Ovary (tissue), 9 donors: ENCODE results near the gene NUP160. TPM values are rescaled to one million over a fixed set of nuclear protein-coding genes. Genes with fewer than 3 reads are reported as not detected.
"Not testable (repeated sequence)": the region's sequence is repeated elsewhere in the genome, so short reads cannot be mapped to it uniquely, and the experiment has no call there.

Experiments used
- DNase-seq, 5 donors: peaks; one replicate each; pipeline ENCODE4 v3.0.0-alpha.2; 2019 to 2020
- H3K27ac ChIP-seq, 2 donors: fragments of 200-600 bp; one replicate each; pipeline versions ENCODE4 v1.5.1 to v1.8.0; 2019 to 2022
- H3K27me3 ChIP-seq: fragments of 200-600 bp; one replicate; pipeline ENCODE4 v1.8.0; 2022
- H3K36me3 ChIP-seq: fragments of 200-600 bp; sonication (generic); one replicate; pipeline ENCODE4 v1.5.1; 2019
- H3K4me1 ChIP-seq: one replicate; pipeline ENCODE4 v1.8.1; 2013; ENCODE audit warnings: mild to moderate bottlenecking, moderate library complexity; ENCODE audit not compliant: insufficient read depth
- H3K4me3 ChIP-seq: fragments of 200-600 bp; sonication (generic); one replicate; pipeline ENCODE4 v1.5.1; 2017
- H3K9me3 ChIP-seq, 2 donors: fragments of 200-600 bp in 1 of 2; sonication (generic) in 1 of 2; one replicate each; pipeline versions ENCODE4 v1.5.1 to v1.8.1; 2013 to 2019; ENCODE audit warnings: mild to moderate bottlenecking in 1 of 2, moderate library complexity in 1 of 2
- EP300 ChIP-seq: sonication (generic); formaldehyde crosslinking; IDR thresholded peaks from one replicate; pipeline ENCODE4 v1.6.1; 2017; ENCODE audit warnings: antibody characterized with exemption
- POLR2A ChIP-seq: fragments of 450-650 bp; IDR thresholded peaks from one replicate; pipeline ENCODE4 v1.6.1; 2017; ENCODE audit warnings: antibody characterized with exemption, mild to moderate bottlenecking, moderate library complexity
- WGBS, 3 donors: extraction: QIAGEN DNeasy Blood & Tissue Kit in 1 of 3; methylation state at CpG; one replicate each; pipeline versions ENCODE4 v1.1.5 to v1.1.7; 2013 to 2017; 5-methylcytosine and 5-hydroxymethylcytosine counted together
- intact Hi-C, 4 donors: fragments of 100-400 bp; cut with DNase I; formaldehyde crosslinking; loops; one replicate each; pipeline versions ENCODE4 v1.11.0 to v1.15.1; 2022 to 2023
- polyA plus RNA-seq, 2 donors: library from polyadenylated mRNA; stranded (reverse); fragments of 200-250 nt in 1 of 2; fragments of 350-450 nt in 1 of 2; fragmentation: Illumina TruSeq in 1 of 2; extraction: RNeasy Lipid Tissue Mini Kit (QIAGEN cat#74804) in 1 of 2; gene quantifications; one replicate each; pipeline ENCODE4 v1.2.3, GENCODE V29; 2013 to 2014
- total RNA-seq, 7 donors: library from RNA; depleted of rRNA in 2 of 7; stranded (reverse); fragments of >200 nt in 2 of 7; fragmentation: NEBNext Ultra II Directional in 3 of 7; extraction: Animal tissue kit (Norgen Biotek cat#: 25700) in 3 of 7; gene quantifications; one replicate each; pipeline versions ENCODE4 v1.1.0 to v1.2.4, GENCODE V29; 2016 to 2023
- TF ChIP-seq, protein P1 (sequence below), 3 donors: fragments of 450-650 bp in 2 of 3; fragments of 200-600 bp in 1 of 3; IDR thresholded peaks; one replicate each; pipeline versions ENCODE4 v1.5.1 to v1.8.0; 2016 to 2022; ENCODE audit warnings: antibody characterized with exemption in 3 of 3, mild to moderate bottlenecking in 1 of 3
- donor health status: DM: no; HTN: no; CAD: no; lungs with moderate emphysema.
- donor health status: DM: no; HTN: no; CAD: no.
- donor health status: Bipolar disorder and iron deficiency.
- donor health status: DM: yes; HTN: yes; CAD: no.
- donor health status: DM: no; HTN: no; CAD: no.
- donor health status: DM: yes; HTN: yes; CAD: no.

Gene NUP160
- total and polyA plus RNA-seq, 9 donors = 21.3 to 48.5 (median 31.6) TPM

DNA sequence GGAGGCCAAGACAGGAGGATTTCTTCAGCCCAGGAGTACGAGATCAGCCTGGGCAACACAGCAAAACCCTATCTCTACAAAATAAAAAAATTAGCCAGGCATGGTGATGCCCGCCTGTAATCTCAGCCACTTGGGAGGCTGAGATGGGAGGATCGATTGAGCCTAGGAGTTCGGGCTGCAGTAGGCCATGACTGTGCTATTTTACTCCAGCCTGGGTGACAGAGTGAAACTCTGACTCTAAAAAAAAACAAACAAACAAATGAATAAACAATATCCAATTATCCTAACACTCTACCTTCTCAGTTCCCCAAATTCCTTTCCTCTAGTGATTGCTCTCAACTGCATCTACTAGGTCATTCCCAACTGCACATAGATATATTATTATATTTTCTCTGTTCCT lies 5.4 kb downstream of the NUP160 start:
- no peaks in the 10 kb centered on the region for H3K36me3 ChIP-seq
- intact Hi-C loops = no loop called here
- H3K4me1 ChIP-seq = no peaks in the 10 kb centered on the region
- H3K27me3 ChIP-seq = no peaks in the 10 kb centered on the region
- no peak for DNase-seq
- H3K9me3 ChIP-seq = no peaks in the 10 kb centered on the region
- WGBS, 3 donors = 89 to 98% (median 93%) methylated on average over 4 of the region's 4 CpGs
- TF ChIP-seq, protein P1, sequence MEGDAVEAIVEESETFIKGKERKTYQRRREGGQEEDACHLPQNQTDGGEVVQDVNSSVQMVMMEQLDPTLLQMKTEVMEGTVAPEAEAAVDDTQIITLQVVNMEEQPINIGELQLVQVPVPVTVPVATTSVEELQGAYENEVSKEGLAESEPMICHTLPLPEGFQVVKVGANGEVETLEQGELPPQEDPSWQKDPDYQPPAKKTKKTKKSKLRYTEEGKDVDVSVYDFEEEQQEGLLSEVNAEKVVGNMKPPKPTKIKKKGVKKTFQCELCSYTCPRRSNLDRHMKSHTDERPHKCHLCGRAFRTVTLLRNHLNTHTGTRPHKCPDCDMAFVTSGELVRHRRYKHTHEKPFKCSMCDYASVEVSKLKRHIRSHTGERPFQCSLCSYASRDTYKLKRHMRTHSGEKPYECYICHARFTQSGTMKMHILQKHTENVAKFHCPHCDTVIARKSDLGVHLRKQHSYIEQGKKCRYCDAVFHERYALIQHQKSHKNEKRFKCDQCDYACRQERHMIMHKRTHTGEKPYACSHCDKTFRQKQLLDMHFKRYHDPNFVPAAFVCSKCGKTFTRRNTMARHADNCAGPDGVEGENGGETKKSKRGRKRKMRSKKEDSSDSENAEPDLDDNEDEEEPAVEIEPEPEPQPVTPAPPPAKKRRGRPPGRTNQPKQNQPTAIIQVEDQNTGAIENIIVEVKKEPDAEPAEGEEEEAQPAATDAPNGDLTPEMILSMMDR (IDR thresholded peaks at IDR 0.05) = no peak
- TF ChIP-seq EP300 (no peak), POLR2A (no peak)
- H3K4me3 ChIP-seq = no peak overlapping the region
- H3K27ac ChIP-seq = no peak overlapping the region

DNA sequence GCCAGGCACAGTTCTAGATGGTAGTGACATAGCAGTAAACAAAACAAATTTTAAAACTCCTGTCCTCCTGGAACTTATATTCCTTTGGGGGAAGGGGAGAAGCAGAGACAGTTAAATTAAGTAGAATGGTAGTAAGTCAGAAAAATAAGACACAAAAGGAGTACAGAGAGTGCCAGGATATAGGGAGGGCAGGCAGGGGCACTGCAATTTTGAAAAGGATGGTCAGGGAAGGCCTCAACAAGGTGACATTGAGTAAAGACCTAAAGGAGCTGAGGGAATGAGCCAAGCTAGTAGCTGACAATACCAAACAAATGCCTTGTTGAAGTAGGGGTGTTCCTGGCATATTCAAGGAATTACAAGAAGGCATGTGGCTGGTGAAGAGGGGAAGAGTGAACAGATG lies 10.2 kb downstream of the NUP160 start:
- Histone ChIP-seq H3K36me3 (no peaks in the 10 kb centered on the region), H3K27me3 (no peaks in the 10 kb centered on the region), H3K4me1 (no peaks in the 10 kb centered on the region), H3K4me3 (no peak overlapping the region), H3K27ac (no peak overlapping the region), H3K9me3 (no peaks in the 10 kb centered on the region)
- intact Hi-C loops = no loop called here
- DNase-seq = no peak
- no peak for TF ChIP-seq EP300
- TF ChIP-seq POLR2A = no peak
- TF ChIP-seq, protein P1 (IDR thresholded peaks at IDR 0.05) = no peak

DNA sequence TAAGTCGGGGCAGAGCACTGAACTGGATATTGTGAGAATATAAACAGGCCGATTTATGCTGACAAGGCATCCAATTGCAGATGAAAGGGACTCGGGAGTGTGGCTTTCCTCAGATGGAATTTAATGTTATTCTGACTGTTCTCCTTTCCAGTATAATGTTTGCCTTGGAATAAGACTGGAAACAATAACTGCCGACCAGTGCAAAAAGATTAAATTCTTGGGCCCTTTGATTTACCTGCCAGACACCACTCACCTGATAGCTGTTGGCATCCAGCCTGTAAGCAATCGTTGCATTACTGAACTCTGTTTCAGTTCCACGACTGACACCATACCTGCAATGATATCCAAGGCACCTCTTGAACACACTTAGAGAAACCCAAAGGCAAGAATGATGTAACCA lies 10.9 kb downstream of the NUP160 start:
- WGBS, 3 donors = 67 to 76% (median 67%) methylated on average over 6 of the region's 6 CpGs

DNA sequence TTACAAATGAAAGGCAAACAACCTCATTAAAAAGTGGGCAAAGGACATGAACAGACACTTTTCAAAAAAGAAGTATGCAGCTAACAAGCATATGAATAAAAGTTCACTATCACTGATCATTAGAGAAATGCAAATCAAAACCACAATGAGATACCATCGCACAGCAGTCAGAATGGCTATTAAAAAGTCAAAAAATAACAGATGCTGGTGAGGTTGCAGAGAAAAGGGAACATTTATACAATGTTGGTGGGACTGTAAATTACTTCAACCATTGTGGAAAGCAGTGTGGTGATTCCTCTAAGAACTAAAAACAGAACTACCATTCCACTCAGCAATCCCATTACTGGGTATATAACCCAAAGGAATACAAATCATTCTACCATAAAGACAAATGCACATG lies 18.1 kb downstream of the NUP160 start:
- H3K4me3 ChIP-seq, H3K27me3 ChIP-seq, H3K36me3 ChIP-seq, H3K9me3 ChIP-seq, H3K27ac ChIP-seq, H3K4me1 ChIP-seq, DNase-seq, intact Hi-C loops: not testable (repeated sequence)
- 95 to 100% (median 97%) methylated on average over 1 of the region's 1 CpG for WGBS, 3 donors

More for the DNA sequence above, 10.9 kb downstream of the NUP160 start:
- H3K27me3 ChIP-seq = no peaks in the 10 kb centered on the region
- intact Hi-C loops = no loop called here
- TF ChIP-seq, protein P1 (IDR thresholded peaks at IDR 0.05) = no peak
- TF ChIP-seq POLR2A (no peak), EP300 (no peak)
- H3K36me3 ChIP-seq = no peaks in the 10 kb centered on the region
- no peaks in the 10 kb centered on the region for H3K9me3 ChIP-seq
- no peaks in the 10 kb centered on the region for H3K4me1 ChIP-seq
- H3K27ac ChIP-seq = no peak overlapping the region
- no peak for DNase-seq
- H3K4me3 ChIP-seq = no peak overlapping the region

DNA sequence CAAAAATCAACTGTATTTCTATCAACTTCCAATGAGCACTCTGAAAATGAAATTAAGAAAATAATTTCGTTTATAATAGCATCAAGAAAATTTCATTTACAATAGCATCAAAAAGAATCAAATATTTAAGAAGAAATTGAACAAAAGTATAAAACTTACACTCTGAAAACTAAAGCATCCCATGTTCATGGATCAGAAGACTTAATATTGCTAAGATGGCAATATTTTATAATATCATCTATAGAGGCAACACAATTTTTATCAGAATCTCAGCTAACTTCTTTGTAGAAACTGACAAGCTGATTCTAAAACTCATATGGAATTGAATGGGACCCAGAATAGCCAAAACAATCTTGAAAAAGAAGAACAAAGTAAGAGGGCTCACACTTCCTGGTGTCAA lies 19.9 kb downstream of the NUP160 start:
- Histone ChIP-seq H3K27me3 (no peaks in the 10 kb centered on the region), H3K36me3 (no peaks in the 10 kb centered on the region), H3K9me3 (no peaks in the 10 kb centered on the region), H3K27ac (no peak overlapping the region), H3K4me1 (no peaks in the 10 kb centered on the region), H3K4me3 (no peak overlapping the region)
- intact Hi-C loops = loop anchor here in 1 of 4 donors (10.0 kb wide), 1 partner anchor 57 kb away; no protein-coding TSS in a partner anchor
- no peak for DNase-seq
- TF ChIP-seq, protein P1 (IDR thresholded peaks at IDR 0.05) = no peak
- TF ChIP-seq POLR2A = no peak
- no peak for TF ChIP-seq EP300
- WGBS, 3 donors = 91 to 95% (median 93%) methylated on average over 1 of the region's 1 CpG

DNA sequence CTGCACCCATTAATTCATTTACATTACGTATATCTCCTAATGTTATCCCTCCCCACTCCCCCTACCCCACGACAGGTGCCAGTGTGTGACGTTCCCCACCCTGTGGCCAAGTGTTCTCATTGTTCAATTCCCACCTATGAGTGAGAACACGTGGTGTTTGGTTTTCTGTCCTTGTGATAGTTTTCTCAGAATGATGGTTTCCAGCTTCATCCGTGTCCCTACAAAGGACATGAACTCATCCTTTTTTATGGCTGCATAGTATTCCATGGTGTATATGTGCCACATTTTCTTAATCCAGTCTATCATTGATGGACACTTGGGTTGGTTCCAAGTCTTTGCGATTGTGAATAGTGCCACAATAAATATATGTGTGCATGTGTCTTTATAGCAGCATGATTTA lies 25.5 kb downstream of the NUP160 start:
- not testable (repeated sequence) for H3K27me3 ChIP-seq, H3K4me3 ChIP-seq, DNase-seq, H3K36me3 ChIP-seq, H3K4me1 ChIP-seq, H3K27ac ChIP-seq, H3K9me3 ChIP-seq
- WGBS, 3 donors = 94 to 97% (median 95%) methylated on average over 6 of the region's 6 CpGs
- intact Hi-C loops = loop anchor here in 1 of 4 donors (10.0 kb wide), 1 partner anchor 62 kb away; no protein-coding TSS in a partner anchor
